VCaP (cell line): ENCODE measurements around the gene RILPL2.

Experiments used
- H3K27ac ChIP-seq: fragments of 450-650 bp; 2 replicates; pipeline ENCODE4 v1.5.1; 2017
- CTCF ChIP-seq: fragments of 450-650 bp; conservative IDR thresholded peaks from 2 replicates; pipeline ENCODE4 v1.5.1; 2017; ENCODE audit warnings: mild to moderate bottlenecking, moderate library complexity

The RILPL2 gene

GRCh38 chr12:123396543-123396942 is 39.9 kb downstream of the RILPL2 start:
- no peak for TF ChIP-seq CTCF
- H3K27ac ChIP-seq: peak overlapping the region; percentile 91

- TF ChIP-seq CTCF: no peak
Measured at GRCh38 chr12:123395236-123395635, 41.2 kb downstream of the RILPL2 start.

GRCh38 chr12:123393747-123394146 is 42.7 kb downstream of the RILPL2 start:
- peak overlapping the region; percentile 91 for H3K27ac ChIP-seq
- TF ChIP-seq CTCF: no peak

More at GRCh38 chr12:123395236-123395635, 41.2 kb downstream of the RILPL2 start:
- H3K27ac ChIP-seq: peak overlapping the region; percentile 91

- no peak for TF ChIP-seq CTCF
- peak overlapping the region; percentile 96 for H3K27ac ChIP-seq
Measured at GRCh38 chr12:123391546-123392343, 44.7 kb downstream of the RILPL2 start.

- no peak for TF ChIP-seq CTCF
- peak overlapping the region; percentile 96 for H3K27ac ChIP-seq
Measured at GRCh38 chr12:123390498-123391426, 45.7 kb downstream of the RILPL2 start.

GRCh38 chr12:123389560-123390351 is 46.7 kb downstream of the RILPL2 start:
- TF ChIP-seq CTCF: no peak

More at GRCh38 chr12:123389560-123390351, 46.7 kb downstream of the RILPL2 start:
- peak overlapping the region; percentile 96 for H3K27ac ChIP-seq
